Measurements from ENCODE around the gene GPR119.
"Not testable (repeated sequence)": the region's sequence is repeated elsewhere in the genome, so short reads cannot be mapped to it uniquely, and the experiment has no call there.

GPR119 gene

DNA sequence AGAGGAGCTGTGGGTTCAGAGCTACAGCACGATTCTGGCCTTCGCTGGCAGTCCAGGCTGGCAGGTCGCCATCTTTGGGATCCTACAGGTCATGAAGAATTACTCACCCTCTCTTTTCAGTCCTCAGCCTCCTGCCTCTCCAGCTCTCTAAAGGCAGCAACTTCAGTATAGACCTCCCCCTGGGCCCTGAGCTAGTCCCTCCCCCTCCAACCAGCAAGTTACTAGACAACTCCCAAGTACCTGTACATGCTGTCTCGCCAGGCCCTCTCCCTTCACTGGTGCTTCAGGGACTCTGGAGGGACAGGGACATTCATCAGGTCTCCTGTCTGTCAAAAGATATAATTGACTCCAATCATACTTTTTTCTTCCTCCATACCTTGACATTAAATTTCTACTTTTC is at the start of gene GPR119:
Gene GPR119 (minus strand): TSS at position 155 of the 400 bp plus-strand sequence. CDS start 227 bp downstream, outside the sequence.
- no peak for DNase-seq

GRCh38 chrX:130429236-130429635 is 43.8 kb upstream of the GPR119 start:
- DNase-seq: not testable (repeated sequence)

DNA sequence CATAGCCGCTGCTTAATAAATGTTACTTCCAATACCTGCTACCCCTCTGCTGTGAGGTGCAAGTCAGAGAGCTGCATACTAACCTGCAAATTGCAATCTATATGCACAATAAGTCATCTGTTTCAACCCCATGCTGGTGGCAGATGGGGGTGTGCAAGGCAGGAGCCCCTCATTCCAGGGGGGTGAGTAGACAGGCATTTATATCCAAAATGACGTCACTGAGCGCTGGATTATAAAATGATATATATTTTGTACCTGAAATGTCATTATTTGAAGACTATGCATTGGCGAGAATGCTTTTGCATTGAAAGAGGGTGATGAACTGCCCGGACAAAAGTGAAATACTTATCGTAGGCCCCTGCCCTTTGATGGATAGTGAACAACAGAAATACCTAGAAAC is 41.1 kb upstream of the GPR119 start:
- DNase-seq: no peak

- DNase-seq: no peak
Observed at GRCh38 chrX:130419263-130419662, 33.8 kb upstream of the GPR119 start.

- no peak for DNase-seq
Observed at GRCh38 chrX:130418740-130419139, 33.3 kb upstream of the GPR119 start.

GRCh38 chrX:130418066-130418465 is 32.6 kb upstream of the GPR119 start:
- DNase-seq: no peak

GRCh38 chrX:130416785-130417184 is 31.3 kb upstream of the GPR119 start:
- DNase-seq: no peak

GRCh38 chrX:130415201-130415600 is 29.7 kb upstream of the GPR119 start:
- DNase-seq: no peak

DNA sequence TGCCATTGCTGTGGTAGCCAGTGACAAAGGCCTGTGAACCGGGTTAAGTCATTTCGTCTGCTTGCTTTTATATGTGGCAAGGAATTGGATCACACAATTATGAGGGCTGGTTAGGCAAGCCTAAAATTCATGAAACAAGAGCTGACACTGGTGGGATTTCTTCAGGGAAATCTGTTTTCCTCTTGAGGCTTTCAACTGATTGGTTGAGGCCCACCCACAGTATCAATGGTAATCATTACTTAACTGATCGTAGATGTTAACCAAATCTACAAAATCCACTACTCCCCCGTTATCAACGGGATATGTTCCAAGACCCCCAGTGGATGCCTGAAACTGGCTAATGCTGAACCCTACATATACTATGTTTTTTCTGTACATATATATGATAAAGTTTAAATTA is 29.3 kb upstream of the GPR119 start:
- DNase-seq: no peak

- DNase-seq: no peak
Observed at GRCh38 chrX:130413415-130413814, 27.9 kb upstream of the GPR119 start.

- DNase-seq: no peak
Observed at GRCh38 chrX:130402208-130402684, 16.8 kb upstream of the GPR119 start.

- peak; percentile 54 for DNase-seq
Observed at GRCh38 chrX:130401415-130402207, 16.1 kb upstream of the GPR119 start, which contains the start of gene RBMX2. Gene RBMX2, plus strand, starts transcription at chrX:130401987. Its CDS starts 46 bp downstream, at chrX:130402033.

DNA sequence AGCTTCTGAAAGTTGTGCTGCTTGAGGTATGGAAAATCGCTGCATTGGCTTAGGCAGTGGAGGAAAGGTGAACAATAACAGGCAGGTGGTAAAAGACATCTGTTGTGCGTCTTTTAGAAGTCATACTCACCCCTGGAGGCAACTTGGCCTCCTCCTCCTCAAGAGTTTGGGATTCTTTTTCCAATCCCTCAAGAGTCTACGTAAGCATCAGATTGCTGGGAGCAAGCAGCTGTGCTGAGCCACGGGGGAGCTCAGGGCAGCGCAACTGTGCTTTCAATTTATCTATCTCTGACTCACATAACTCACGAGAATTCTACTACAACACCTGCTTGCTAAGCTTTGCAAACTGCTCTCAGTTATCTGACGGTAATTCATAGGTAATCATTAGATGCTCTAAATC is 9.9 kb upstream of the GPR119 start:
- DNase-seq: no peak

- peak; percentile 40 for DNase-seq
Observed at GRCh38 chrX:130393451-130394074, 8.1 kb upstream of the GPR119 start.

DNA sequence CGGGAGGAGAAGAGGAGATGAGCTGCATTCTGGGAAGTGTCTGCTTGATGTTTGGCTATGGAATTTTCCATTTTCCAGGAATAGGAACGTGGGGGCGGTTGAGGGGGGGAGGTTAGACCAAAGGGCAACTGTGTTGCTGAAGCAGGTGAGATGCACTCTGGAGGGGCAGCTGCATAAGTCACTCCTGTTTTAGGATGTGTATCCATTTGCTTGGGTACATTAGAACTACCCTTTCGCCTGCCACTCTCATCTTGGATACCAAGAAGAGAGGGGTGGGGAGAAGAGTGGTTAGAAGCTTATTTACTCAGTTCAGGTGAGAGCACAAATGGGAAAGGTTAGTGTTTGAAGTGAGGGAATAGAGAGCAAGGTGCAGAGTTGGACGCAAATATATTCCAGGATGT is 934 bp upstream of the GPR119 start:
- DNase-seq: no peak

- DNase-seq: no peak
Observed at GRCh38 chrX:130378024-130378669, 7.3 kb downstream of the GPR119 start.

DNA sequence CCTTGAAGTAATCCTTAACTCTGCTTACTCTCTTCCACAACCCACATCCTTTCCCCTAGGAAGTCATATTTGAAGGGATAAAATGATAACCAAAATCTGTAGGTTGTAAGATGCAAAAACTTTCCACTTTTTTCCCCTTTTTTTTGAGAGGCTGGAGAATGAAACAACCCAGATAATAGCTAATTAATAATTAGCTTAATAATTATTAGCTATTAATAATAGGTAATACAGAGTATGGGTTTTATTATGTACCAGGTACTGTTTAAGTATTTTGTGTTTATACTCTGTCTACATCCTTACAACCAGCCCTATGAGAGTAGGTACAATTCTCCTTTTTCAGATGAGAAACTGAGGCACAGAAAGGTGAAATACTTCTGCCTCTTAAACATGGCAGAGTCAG is 9.4 kb downstream of the GPR119 start:
- no peak for DNase-seq

DNA sequence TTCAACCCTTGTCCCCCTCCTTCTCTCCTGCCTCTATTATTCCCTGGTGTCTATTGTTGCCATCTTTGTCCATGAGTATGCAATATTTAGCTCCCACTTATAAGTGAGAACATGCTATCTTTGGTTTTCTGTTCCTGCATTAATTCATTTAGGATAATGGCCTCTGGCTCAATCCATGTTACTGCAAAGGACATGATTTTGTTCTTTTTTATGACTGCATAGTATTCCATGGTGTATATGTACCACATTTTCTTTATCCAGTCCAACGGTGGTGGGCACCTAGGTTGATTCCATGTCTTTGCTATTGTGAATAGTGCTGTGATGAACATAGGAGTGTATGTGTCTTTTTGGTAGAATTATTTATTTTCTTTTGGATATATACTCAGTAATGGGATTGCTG is 33.4 kb downstream of the GPR119 start:
- not testable (repeated sequence) for DNase-seq

DNA sequence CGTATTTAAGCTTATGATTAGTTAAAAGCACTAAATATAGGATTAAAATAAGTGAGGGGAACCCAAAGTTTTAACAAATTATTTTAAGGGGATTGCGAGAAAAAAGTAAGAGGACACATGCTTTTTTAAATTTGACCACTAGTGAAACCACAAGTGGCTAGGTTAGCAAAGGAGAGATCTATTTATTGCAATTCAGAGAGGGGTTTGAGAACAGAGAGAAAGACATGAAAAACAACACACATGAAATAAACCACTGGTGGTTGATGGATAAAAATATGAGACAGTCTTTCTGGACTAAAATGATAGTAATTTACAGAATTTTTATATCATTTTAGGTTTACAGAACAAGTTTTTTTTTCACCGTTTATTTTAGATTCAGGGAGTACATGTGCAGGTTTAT is 33.9 kb downstream of the GPR119 start:
- no peak for DNase-seq

- no peak for DNase-seq
Observed at GRCh38 chrX:130347321-130347720, 38.2 kb downstream of the GPR119 start.

GRCh38 chrX:130343411-130343810 is 42.1 kb downstream of the GPR119 start:
- no peak for DNase-seq

DNA sequence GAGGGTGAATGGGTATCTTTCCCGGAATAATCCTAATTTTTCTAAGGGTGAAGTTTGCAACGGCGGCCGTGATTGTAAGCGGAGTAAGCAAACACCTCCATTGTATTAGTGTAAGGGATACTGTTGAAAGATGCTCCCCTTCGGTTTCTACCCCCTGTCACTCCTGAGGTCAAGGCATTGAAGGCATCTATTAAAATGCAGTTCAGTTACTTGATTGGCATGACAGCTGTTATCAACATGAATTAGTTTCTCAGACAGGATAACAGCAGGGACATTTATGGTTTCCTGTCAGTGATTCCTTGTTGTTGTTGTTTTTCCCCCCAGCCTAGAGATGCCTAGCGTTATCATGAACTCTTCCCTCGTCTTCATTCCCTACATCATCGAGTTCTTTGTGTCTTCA is 45.2 kb downstream of the GPR119 start:
- DNase-seq: peak; percentile 21

- peak; percentile 65 for DNase-seq
Observed at GRCh38 chrX:130339408-130340222, 45.9 kb downstream of the GPR119 start, which contains the start of gene SLC25A14. Gene SLC25A14, plus strand, starts transcription at chrX:130339919. Its CDS starts 360 bp downstream, at chrX:130340279.

All from DMS79 treated with DMSO at 0.1 percent for 48 hours (cell line).